OCI-LY3 (cell line): ENCODE measurements around the gene NANOS2.

Source experiments
- CTCF ChIP-seq: fragments of 200-600, 300-600 bp; sonication (generic); IDR thresholded peaks from 2 replicates; pipeline ENCODE4 v1.5.1; 2014; ENCODE audit warnings: antibody characterized with exemption, low read length, low read depth
- EZH2phosphoT487 ChIP-seq: fragments of 200-600 bp; shearing (Covaris generic); IDR thresholded peaks from 2 replicates; pipeline ENCODE4 v1.6.1; 2018; ENCODE audit warnings: antibody characterized with exemption, mixed run types, low read depth

GRCh38 chr19:45929247-45929646, 14.7 kb upstream of the NANOS2 start:
- TF ChIP-seq CTCF (no peak), EZH2phosphoT487 (no peak)
